GM12874 (cell line): Measurements from ENCODE around the gene OPCML.

Experiments used
- TF ChIP-seq, protein P1 (sequence below): IDR thresholded peaks from 2 replicates; pipeline ENCODE4 v1.5.1; 2011; ENCODE audit warnings: low read depth, mild to moderate bottlenecking, control low read depth, low read length, moderate library complexity; ENCODE audit not compliant: insufficient read depth

Gene OPCML

DNA sequence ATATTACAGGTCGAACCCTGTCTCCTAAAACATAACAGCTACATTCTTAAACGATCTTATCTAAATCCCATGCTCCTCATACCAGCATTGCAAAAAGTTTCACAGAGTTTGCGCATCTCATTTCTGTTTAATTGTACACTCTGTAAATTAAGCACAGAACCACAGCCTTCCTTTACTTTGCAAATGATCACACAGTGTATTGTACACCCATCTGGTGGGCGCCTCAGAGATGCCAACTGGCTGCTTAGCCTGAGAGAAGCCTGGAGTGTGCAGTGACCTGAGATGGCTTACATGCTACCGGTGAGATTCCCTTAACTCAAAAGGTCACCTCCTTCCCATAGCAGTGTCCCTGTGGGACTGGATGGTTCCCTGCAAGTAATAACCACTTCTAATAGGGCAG, 1077.3 kb downstream of the OPCML start:
- TF ChIP-seq, protein P1, sequence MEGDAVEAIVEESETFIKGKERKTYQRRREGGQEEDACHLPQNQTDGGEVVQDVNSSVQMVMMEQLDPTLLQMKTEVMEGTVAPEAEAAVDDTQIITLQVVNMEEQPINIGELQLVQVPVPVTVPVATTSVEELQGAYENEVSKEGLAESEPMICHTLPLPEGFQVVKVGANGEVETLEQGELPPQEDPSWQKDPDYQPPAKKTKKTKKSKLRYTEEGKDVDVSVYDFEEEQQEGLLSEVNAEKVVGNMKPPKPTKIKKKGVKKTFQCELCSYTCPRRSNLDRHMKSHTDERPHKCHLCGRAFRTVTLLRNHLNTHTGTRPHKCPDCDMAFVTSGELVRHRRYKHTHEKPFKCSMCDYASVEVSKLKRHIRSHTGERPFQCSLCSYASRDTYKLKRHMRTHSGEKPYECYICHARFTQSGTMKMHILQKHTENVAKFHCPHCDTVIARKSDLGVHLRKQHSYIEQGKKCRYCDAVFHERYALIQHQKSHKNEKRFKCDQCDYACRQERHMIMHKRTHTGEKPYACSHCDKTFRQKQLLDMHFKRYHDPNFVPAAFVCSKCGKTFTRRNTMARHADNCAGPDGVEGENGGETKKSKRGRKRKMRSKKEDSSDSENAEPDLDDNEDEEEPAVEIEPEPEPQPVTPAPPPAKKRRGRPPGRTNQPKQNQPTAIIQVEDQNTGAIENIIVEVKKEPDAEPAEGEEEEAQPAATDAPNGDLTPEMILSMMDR: no peak

DNA sequence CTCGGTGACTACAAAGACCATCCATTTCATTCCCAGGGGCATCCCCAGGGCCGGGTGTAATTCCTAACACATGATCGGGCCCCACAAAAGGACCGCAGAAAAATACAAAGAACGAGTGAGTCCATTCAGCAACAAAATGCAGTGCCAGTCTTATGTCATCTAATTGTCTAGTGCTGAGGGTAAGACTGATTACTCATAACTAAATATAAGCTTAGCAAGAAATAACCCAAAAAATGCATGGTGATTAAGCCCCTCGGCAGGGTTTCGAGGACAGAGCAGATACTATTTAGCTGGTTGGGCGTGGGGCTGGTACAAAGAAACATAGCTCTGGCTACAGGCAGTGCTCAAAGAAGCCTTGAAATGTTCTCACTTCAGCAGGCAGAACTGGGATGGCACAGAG, 1078.9 kb downstream of the OPCML start:
- TF ChIP-seq, protein P1: no peak

DNA sequence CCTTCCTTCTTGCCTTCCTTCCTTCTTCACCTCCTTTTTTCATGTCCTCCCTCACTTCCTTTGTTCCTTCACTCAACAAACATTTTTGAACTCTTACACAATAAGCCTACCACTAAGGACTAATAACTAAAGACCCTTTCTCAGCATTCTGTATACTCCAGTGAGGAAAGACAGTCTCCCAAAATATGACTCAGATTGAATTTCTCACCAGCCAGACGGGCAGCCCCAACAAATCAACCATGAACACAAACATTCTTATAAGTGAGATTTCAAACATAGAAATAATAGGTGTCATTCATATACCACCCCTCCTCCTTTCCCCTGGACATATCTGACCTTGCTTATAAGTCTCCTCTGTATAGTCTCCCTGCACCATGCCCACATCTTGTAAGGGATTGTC, 1079.7 kb downstream of the OPCML start:
- TF ChIP-seq, protein P1: no peak

DNA sequence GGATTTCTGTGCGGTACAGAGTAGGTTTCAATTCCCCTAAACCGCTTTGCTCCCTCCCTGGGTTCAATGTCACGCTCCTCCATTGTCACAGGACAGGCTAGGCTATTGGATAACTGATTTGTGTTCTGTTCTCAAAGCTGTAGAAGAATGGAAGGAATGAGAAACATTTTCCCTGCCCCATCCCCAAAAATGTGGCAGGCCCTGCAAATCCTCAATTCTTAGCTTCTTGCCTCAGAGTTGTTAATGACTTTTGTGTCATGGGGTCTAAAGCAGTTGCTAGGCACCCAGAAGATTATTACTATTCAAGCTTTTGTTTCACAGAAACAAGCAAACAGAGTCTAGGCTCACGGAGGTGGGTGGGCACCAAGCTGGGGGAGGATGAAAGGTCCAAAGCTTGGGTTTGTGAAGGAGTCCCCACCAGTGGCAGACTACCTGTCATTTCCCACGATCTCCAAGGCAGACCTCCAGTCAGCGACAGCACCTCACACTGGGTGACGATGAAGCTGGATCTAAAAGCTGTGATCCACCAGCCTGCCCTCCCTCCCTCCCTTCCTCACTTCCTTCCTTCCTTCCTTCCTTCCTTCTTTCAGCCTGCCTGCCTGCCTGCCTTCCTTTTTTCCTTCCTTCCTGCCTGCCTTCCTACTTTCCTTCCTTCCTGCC, 1080.2 kb downstream of the OPCML start:
- TF ChIP-seq, protein P1: no peak

DNA sequence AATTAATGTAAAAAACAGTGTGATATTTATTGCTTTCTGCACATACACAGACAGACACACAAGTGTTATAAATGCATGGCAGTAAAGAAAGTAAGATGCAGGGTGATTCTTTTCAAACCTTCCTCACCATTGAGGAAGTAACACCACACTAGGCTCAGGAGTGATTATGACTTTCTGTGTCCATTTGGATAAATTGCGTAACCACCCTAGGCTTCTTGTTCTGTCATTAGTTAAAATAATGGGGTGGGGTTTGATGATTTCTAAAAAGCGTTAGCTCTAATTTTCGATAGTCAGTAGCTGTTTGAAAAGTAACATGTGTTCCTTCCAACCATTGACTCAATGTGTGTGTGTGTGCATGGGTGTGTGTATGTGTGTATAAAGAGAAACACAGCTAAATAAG, 1081.7 kb downstream of the OPCML start:
- TF ChIP-seq, protein P1: no peak

DNA sequence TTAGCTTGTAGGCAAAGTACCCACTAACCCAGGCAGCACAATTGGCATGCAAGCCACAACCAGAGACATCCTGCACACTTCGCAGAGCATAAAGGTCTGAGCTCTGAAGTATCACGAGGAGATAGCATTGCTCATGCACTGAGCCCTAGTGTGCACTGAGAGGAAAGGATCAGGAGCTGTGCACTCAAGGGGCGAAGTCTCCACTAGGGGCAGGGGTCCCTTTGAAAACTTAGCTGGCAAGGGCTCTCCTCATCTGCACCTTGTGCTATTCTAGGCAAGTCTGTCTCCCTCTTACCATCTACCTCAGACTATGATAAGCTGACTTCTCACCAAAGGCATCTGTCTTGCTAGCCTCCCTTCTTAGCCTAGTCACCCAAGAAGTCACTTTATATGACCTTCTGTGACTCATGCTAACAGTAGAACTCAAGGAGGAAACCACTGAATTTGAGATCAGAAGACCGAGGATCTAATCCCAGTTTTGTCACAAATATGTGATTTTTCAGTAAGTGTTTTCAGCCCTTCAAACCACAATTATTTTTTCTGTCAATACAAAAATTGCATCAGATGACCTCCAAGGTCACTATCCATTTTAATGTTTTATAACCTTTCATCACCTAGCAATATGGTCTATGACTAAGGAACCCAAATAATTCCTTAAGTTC, 1083.8 kb downstream of the OPCML start:
- TF ChIP-seq, protein P1: no peak

DNA sequence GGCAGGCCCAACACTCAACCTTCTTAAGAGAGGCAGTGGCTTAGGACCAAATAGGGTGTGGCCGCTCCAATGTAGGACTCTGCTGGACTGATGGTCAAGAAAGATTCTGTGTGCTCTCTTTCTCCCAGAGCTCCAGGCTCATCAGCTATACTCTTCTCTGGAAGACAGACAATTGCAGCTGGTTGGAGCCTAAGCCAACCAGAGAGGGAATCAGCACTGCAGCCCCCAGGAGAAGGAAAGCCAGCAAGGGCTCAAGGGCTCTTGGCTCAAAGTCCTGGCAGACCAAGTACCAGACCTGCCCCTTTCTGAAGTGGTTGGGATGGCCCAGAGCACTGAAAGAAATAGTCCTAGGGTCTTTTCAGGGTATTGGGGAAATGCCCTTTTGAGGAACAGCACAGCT, 1084.5 kb downstream of the OPCML start:
- TF ChIP-seq, protein P1: no peak
